Peyer's patch (tissue), 4 donors: ENCODE measurements around the gene OARD1. TPM values are rescaled to one million over a fixed set of nuclear protein-coding genes. Genes with fewer than 3 reads are reported as not detected.
A peak's percentile ranks its signal among the peaks of the same experiment; 100 is the strongest.
"Not testable (repeated sequence)": the region's sequence is repeated elsewhere in the genome, so short reads cannot be mapped to it uniquely, and the experiment has no call there.

Experiments
- DNase-seq, 3 donors: peaks; one replicate each; pipeline ENCODE4 v3.0.0-alpha.2; 2017 to 2019
- H3K27ac ChIP-seq, 4 donors: fragments of 200-600 bp; sonication (generic); one replicate each; pipeline ENCODE4 v1.5.1; 2016 to 2019
- H3K27me3 ChIP-seq, 2 donors: fragments of 200-600 bp; sonication (generic); one replicate each; pipeline ENCODE4 v1.5.1; 2019
- H3K36me3 ChIP-seq, 3 donors: fragments of 200-600 bp; sonication (generic); one replicate each; pipeline ENCODE4 v1.5.1; 2016 to 2019
- H3K4me1 ChIP-seq, 4 donors: fragments of 200-600 bp; sonication (generic); one replicate each; pipeline ENCODE4 v1.5.1; 2016 to 2019
- H3K4me3 ChIP-seq, 4 donors: fragments of 200-600 bp; sonication (generic); 1 replicate in 3 of 4; 2 replicates in 1 of 4; pipeline ENCODE4 v1.5.1; 2016 to 2019; ENCODE audit warnings: mild to moderate bottlenecking in 1 of 4
- H3K9me3 ChIP-seq, 4 donors: fragments of 200-600 bp; sonication (generic); one replicate each; pipeline ENCODE4 v1.5.1; 2016 to 2019; ENCODE audit warnings: mild to moderate bottlenecking in 1 of 4
- CTCF ChIP-seq, 6 experiments: fragments of 450-650 bp in 4 of 6; fragments of 200-600 bp in 2 of 6; sonication (generic) in 1 of 6; IDR thresholded peaks; one replicate each; pipeline ENCODE4 v1.5.1; 2017 to 2019; ENCODE audit warnings: antibody characterized with exemption in 6 of 6, mild to moderate bottlenecking in 3 of 6, moderate library complexity in 1 of 6
- POLR2A ChIP-seq, 2 donors: fragments of 450-650 bp; IDR thresholded peaks; one replicate each; pipeline ENCODE4 v1.5.1; 2017; ENCODE audit warnings: antibody characterized with exemption in 2 of 2, mild to moderate bottlenecking in 2 of 2, moderate library complexity in 2 of 2
- total RNA-seq, 4 donors: library from RNA; depleted of rRNA; stranded (reverse); fragments of >200 nt; gene quantifications; one replicate each; pipeline ENCODE4 v1.1.0, GENCODE V29; 2016

Gene OARD1, protein sequence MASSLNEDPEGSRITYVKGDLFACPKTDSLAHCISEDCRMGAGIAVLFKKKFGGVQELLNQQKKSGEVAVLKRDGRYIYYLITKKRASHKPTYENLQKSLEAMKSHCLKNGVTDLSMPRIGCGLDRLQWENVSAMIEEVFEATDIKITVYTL
- total RNA-seq = 10 to 100 TPM; 33.3 to 49.5 (median 39.6) TPM

DNA sequence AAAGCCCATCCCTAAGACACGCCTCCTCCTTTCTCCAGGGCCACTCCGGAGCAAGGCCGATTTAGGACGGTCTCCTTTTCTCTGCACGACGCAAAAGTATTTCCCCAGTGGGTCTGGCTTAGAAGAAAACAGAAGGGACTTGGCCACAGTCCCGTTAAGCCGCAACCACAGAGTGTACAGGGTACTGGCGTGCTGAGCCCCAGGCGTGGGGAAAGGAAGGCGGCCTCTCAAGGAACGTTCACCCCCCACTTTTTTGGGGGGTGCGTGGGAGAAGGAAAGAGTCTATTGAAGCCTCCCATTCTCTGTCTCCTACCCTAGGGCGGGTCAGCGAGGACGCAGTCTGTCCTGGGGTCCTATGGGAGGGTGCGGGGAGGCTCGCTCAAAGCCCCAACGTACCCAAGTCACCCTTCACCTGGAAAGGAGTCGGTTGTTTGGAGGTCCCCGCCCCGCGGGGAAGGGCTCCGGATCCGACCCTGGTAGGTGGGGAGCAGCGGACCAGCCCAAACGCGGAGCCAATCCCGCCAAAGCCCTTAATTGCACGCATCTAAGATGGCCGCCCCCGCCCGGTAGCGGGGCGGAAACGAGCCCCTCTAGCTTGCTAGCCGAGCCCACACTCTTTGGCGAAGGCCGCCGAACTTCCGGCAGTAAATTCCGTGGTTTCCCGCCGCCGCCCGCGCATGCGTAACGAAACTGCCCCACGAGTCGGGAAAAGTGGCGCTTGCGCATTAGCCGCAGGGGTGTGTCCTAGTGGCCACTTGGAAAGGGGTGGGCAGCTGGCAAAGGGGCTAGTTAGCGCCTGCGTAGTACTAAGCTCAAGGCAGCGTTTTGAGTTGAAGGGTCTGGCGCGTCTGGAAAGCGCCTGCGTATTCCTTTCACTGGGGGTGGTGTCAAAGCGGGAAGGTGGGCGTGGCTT is at the start of gene OARD1:
Gene OARD1 (minus strand): TSS at position 434 of the 913 bp plus-strand sequence. CDS start 722 bp downstream, outside the sequence.
- peak; percentile 95 to 99 (median 99) for DNase-seq
- H3K27ac ChIP-seq = peak within 1 kb of the TSS; percentile 96 to 100 (median 99)
- peaks cover 0 to 10% (median 0%) of the 10 kb centered on the region in 3 donors for H3K36me3 ChIP-seq
- H3K4me1 ChIP-seq = peaks cover 0 to 37% (median 6%) of the 10 kb centered on the region in 4 donors
- H3K9me3 ChIP-seq = no peaks in the 10 kb centered on the region
- H3K27me3 ChIP-seq = no peaks in the 10 kb centered on the region
- peak within 1 kb of the TSS; percentile 73 to 97 (median 91) for H3K4me3 ChIP-seq
- peak in 4 of 6 experiments; percentile 21 to 35 (median 28) for TF ChIP-seq CTCF (IDR thresholded peaks at IDR 0.05)
- TF ChIP-seq POLR2A (IDR thresholded peaks at IDR 0.05) = peak; percentile 62 to 72

DNA sequence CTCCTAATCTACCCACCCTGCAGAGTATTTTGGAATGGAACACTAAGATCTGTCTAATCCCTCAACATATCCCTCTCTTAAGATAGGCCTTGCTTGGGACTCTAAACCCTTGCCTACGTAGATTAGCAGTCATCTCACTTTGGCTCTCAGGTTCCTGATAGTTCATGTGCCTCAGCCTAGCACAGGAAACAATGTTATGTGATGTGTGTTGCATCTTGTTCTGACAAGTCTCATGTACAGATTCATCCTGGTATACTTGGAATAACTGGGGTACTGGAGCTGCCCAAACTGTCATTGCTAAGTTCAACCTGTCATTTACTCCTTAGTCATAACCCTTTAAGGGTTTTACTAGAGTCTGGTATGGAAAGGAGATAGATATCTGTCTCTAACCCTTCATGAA is 47.9 kb upstream of the OARD1 start:
- H3K4me3 ChIP-seq = no peak overlapping the region
- H3K27ac ChIP-seq = no peak overlapping the region
- DNase-seq = no peak
- H3K36me3 ChIP-seq = peaks cover 0 to 5% (median 0%) of the 10 kb centered on the region in 3 donors
- no peaks in the 10 kb centered on the region for H3K4me1 ChIP-seq
- TF ChIP-seq POLR2A (IDR thresholded peaks at IDR 0.05) (no peak), CTCF (IDR thresholded peaks at IDR 0.05) (no peak)
- no peaks in the 10 kb centered on the region for H3K27me3 ChIP-seq
- H3K9me3 ChIP-seq = no peaks in the 10 kb centered on the region

DNA sequence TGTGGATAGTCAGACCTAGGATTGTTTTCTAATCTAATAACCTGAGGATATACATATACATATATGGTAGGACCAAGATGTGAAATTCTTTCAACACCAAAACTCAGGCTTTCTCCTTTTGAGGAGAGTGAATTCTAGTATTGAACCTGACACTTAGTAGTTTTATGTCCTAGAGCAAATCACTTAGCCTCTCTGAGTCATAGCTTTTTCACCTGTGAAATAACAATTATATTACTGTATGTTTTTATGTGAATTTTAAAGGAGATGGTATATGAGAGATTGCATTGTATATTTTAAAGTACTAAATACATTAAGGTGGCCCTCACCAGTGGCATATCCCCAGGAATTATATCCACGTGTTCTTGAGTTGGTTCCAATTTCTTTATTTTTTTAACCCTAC is 47.4 kb upstream of the OARD1 start:
- DNase-seq = no peak
- no peak for TF ChIP-seq POLR2A (IDR thresholded peaks at IDR 0.05)
- TF ChIP-seq CTCF (IDR thresholded peaks at IDR 0.05) = no peak
- H3K4me3 ChIP-seq = no peak overlapping the region
- H3K27ac ChIP-seq = no peak overlapping the region
- H3K27me3 ChIP-seq = no peaks in the 10 kb centered on the region
- no peaks in the 10 kb centered on the region for H3K4me1 ChIP-seq
- H3K36me3 ChIP-seq = peaks cover 0 to 5% (median 0%) of the 10 kb centered on the region in 3 donors
- no peaks in the 10 kb centered on the region for H3K9me3 ChIP-seq

DNA sequence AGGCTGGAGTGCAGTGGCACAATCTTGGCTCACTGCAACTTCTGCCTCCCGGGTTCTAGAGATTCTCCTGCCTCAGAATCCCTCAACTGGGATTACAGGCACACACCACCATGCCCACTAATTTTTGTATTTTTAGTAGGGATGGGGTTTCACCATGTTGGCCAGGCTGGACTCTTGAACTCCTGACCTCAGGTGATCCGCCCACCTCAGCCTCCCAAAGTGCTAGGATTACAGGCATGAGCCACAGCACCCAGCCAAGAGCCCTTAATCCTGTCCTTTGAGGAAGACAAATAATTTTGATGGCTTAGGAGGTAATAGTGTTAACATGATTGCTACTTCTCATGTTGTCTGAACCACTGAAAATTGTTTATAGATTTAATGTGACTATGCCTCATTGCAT is 42.9 kb upstream of the OARD1 start:
- not testable (repeated sequence) for H3K4me1 ChIP-seq, DNase-seq, H3K4me3 ChIP-seq, H3K27ac ChIP-seq, H3K27me3 ChIP-seq, H3K36me3 ChIP-seq, H3K9me3 ChIP-seq

DNA sequence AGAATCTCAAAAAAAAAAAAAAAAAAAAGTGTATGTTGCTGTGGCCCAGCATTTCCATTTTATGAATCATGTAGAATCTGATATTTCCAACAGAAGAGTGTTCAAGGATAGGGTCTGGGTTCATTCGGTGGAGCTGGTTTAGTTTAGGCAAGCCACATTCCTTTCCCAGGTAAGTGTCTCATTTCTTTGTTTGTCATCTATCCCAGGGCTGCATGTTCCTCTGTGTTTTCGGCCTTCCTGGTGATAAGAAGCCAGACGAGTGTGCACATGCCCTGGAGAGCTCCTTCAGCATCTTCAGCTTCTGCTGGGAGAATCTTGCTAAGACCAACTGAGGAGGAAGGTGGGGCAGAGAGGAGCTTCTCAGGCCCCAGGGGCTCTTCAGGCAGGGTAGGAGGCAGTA is 38.9 kb upstream of the OARD1 start:
- Histone ChIP-seq H3K27me3 (no peaks in the 10 kb centered on the region), H3K36me3 (no peaks in the 10 kb centered on the region), H3K4me1 (no peaks in the 10 kb centered on the region), H3K4me3 (no peak overlapping the region), H3K27ac (no peak overlapping the region), H3K9me3 (no peaks in the 10 kb centered on the region)
- no peak for TF ChIP-seq CTCF (IDR thresholded peaks at IDR 0.05)
- TF ChIP-seq POLR2A (IDR thresholded peaks at IDR 0.05) = no peak
- no peak for DNase-seq

DNA sequence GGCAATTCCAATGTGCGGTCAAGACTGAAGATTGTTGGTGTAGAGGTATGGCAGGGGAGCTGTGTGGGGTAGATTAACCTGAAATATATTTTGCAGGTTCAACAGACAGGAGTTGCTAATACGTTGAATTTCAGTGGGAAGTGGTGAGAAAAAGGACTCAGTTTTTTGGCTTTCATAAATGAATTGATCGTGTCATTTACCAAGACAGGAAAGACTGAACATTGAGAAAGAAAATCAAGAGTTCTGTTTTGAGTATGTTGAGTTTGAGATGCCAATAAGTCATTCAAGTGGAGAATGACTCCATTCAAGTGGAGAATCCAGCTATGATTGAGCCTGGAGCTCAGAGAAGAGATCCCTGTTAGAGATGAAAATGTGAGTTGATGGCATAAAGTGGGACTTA is 31.7 kb upstream of the OARD1 start:
- no peaks in the 10 kb centered on the region for H3K4me1 ChIP-seq
- H3K9me3 ChIP-seq = no peaks in the 10 kb centered on the region
- no peak overlapping the region for H3K4me3 ChIP-seq
- peaks cover 0 to 28% (median 0%) of the 10 kb centered on the region in 3 donors for H3K36me3 ChIP-seq
- TF ChIP-seq CTCF (IDR thresholded peaks at IDR 0.05) = no peak
- TF ChIP-seq POLR2A (IDR thresholded peaks at IDR 0.05) = no peak
- no peak for DNase-seq
- H3K27me3 ChIP-seq = no peaks in the 10 kb centered on the region
- no peak overlapping the region for H3K27ac ChIP-seq
